HCT116 (cell line): ENCODE results near the gene HRH3.

Experiments used
- EGR1 ChIP-seq: IDR thresholded peaks from 2 replicates; pipeline ENCODE4 v1.6.1; 2012; ENCODE audit warnings: low read depth
- ELF1 ChIP-seq: IDR thresholded peaks from 2 replicates; pipeline ENCODE4 v1.6.1; 2012; ENCODE audit warnings: low read depth, borderline replicate concordance
- EZH2phosphoT487 ChIP-seq: fragments of 200-600 bp; IDR thresholded peaks from 2 replicates; pipeline ENCODE4 v1.6.1; 2018; ENCODE audit warnings: antibody characterized with exemption, borderline replicate concordance
- POLR2A ChIP-seq: IDR thresholded peaks from 2 replicates; pipeline ENCODE4 v1.7.0; 2011; ENCODE audit warnings: borderline replicate concordance; ENCODE audit not compliant: insufficient read depth, insufficient read length; ENCODE audit errors: extremely low read depth
- SP1 ChIP-seq: IDR thresholded peaks from 2 replicates; pipeline ENCODE4 v1.6.1; 2012; ENCODE audit warnings: low read depth
- YY1 ChIP-seq: IDR thresholded peaks from 2 replicates; pipeline ENCODE4 v1.6.1; 2011; ENCODE audit warnings: low read length, low read depth, moderate library complexity, mild to moderate bottlenecking; ENCODE audit not compliant: insufficient replicate concordance; ENCODE audit errors: extremely low read depth
- ZBTB33 ChIP-seq: IDR thresholded peaks from 2 replicates; pipeline ENCODE4 v1.6.1; 2011; ENCODE audit warnings: mild to moderate bottlenecking, low read length, moderate library complexity; ENCODE audit not compliant: insufficient replicate concordance; ENCODE audit errors: extremely low read depth
- ZNF274 ChIP-seq: fragments of 200-500 bp; sonication (Bioruptor generic); IDR thresholded peaks from 2 replicates; pipeline ENCODE4 v1.6.1; 2014; ENCODE audit warnings: mild to moderate bottlenecking, low read depth, low read length, inconsistent platforms
- TF ChIP-seq, protein P1 (sequence below), 3 experiments: fragments of 200-600 bp in 1 of 3; sonication (generic) in 1 of 3; IDR thresholded peaks in 2 of 3; conservative IDR thresholded peaks in 1 of 3; 2 replicates each; pipeline ENCODE4 v1.5.1; 2012 to 2017; ENCODE audit warnings: low read depth in 2 of 3, low read length in 2 of 3, antibody characterized with exemption in 1 of 3, borderline replicate concordance in 1 of 3, control low read depth in 1 of 3, mild to moderate bottlenecking in 1 of 3, mixed read lengths in 1 of 3, mixed run types in 1 of 3, moderate library complexity in 1 of 3; ENCODE audit not compliant: insufficient read depth in 1 of 3
- TF ChIP-seq, protein P2 (sequence below): IDR thresholded peaks from 2 replicates; pipeline ENCODE4 v1.6.1; 2012; ENCODE audit warnings: low read depth

DNA sequence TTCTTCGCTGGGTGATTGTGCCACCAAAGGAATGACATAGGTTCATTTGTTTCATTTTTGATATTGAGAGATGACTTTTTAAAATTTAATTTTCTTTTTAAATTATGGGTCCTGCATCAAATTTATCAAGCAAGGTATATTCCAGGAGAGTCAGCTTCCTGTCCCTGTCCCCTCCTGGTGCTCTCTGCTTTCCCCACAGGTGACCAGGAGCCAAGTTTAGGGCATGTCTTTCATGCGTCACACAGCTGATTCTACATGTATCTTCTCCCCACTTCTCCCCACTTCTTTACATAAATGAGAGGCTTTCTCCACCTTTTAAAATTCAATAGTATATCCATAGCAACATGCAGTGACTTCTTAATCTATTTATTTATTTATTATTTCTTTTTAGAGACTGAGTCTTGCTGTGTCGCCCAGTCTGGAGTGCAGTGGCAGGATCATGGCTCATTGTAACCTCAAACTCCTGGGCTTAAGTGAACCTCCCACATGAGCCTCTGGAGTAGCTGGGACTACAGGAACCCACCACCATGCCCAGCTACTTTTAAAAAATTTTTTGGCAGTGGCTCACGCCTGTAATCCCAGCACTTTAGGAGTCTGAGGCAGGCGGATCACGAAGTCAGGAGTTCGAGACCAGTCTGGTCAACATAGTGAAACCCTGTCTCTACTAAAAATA is 48.3 kb upstream of the HRH3 start:
- TF ChIP-seq, protein P1, sequence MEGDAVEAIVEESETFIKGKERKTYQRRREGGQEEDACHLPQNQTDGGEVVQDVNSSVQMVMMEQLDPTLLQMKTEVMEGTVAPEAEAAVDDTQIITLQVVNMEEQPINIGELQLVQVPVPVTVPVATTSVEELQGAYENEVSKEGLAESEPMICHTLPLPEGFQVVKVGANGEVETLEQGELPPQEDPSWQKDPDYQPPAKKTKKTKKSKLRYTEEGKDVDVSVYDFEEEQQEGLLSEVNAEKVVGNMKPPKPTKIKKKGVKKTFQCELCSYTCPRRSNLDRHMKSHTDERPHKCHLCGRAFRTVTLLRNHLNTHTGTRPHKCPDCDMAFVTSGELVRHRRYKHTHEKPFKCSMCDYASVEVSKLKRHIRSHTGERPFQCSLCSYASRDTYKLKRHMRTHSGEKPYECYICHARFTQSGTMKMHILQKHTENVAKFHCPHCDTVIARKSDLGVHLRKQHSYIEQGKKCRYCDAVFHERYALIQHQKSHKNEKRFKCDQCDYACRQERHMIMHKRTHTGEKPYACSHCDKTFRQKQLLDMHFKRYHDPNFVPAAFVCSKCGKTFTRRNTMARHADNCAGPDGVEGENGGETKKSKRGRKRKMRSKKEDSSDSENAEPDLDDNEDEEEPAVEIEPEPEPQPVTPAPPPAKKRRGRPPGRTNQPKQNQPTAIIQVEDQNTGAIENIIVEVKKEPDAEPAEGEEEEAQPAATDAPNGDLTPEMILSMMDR (IDR thresholded peaks at IDR 0.05 in 2 of 3, conservative IDR thresholded peaks at IDR 0.05 in 1 of 3; ENCODE audit: borderline replicate concordance in 1 of 3, insufficient read depth in 1 of 3, low read depth in 2 of 3, low read length in 2 of 3) = no peak
- TF ChIP-seq EGR1 (no peak), ELF1 (no peak), ZBTB33 (no peak), POLR2A (no peak), SP1 (no peak), ZNF274 (no peak), YY1 (no peak), EZH2phosphoT487 (no peak)
- TF ChIP-seq, protein P2, sequence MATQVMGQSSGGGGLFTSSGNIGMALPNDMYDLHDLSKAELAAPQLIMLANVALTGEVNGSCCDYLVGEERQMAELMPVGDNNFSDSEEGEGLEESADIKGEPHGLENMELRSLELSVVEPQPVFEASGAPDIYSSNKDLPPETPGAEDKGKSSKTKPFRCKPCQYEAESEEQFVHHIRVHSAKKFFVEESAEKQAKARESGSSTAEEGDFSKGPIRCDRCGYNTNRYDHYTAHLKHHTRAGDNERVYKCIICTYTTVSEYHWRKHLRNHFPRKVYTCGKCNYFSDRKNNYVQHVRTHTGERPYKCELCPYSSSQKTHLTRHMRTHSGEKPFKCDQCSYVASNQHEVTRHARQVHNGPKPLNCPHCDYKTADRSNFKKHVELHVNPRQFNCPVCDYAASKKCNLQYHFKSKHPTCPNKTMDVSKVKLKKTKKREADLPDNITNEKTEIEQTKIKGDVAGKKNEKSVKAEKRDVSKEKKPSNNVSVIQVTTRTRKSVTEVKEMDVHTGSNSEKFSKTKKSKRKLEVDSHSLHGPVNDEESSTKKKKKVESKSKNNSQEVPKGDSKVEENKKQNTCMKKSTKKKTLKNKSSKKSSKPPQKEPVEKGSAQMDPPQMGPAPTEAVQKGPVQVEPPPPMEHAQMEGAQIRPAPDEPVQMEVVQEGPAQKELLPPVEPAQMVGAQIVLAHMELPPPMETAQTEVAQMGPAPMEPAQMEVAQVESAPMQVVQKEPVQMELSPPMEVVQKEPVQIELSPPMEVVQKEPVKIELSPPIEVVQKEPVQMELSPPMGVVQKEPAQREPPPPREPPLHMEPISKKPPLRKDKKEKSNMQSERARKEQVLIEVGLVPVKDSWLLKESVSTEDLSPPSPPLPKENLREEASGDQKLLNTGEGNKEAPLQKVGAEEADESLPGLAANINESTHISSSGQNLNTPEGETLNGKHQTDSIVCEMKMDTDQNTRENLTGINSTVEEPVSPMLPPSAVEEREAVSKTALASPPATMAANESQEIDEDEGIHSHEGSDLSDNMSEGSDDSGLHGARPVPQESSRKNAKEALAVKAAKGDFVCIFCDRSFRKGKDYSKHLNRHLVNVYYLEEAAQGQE = no peak
